Stomach (tissue), 9 donors: ENCODE measurements around the gene TTC9C. TPM values are rescaled to one million over a fixed set of nuclear protein-coding genes. Genes with fewer than 3 reads are reported as not detected.
A peak's percentile ranks its signal among the peaks of the same experiment; 100 is the strongest.

Source experiments
- DNase-seq, 2 donors: peaks; one replicate each; pipeline versions ENCODE4 v3.0.0 to v3.0.0-alpha.2; 2013 to 2019
- H3K27ac ChIP-seq, 5 donors: fragments of 200-600 bp in 4 of 5; sonication (generic) in 4 of 5; one replicate each; pipeline ENCODE4 v1.5.1; 2013 to 2019; ENCODE audit warnings: mild to moderate bottlenecking in 1 of 5, moderate library complexity in 1 of 5
- H3K27me3 ChIP-seq, 3 donors: fragments of 200-600 bp; sonication (generic); one replicate each; pipeline ENCODE4 v1.5.1; 2017 to 2019; ENCODE audit warnings: mixed run types in 1 of 3
- H3K36me3 ChIP-seq, 4 donors: fragments of 200-600 bp; sonication (generic); 1 replicate in 3 of 4; 2 replicates in 1 of 4; pipeline ENCODE4 v1.5.1; 2016 to 2019
- H3K4me1 ChIP-seq, 4 donors: fragments of 200-600 bp; sonication (generic); one replicate each; pipeline ENCODE4 v1.5.1; 2016 to 2019
- H3K4me3 ChIP-seq, 4 donors: fragments of 200-600 bp; sonication (generic) in 3 of 4; one replicate each; pipeline ENCODE4 v1.5.1; 2016 to 2019; ENCODE audit warnings: mild to moderate bottlenecking in 1 of 4
- H3K9me3 ChIP-seq, 4 donors: fragments of 200-600 bp; sonication (generic); one replicate each; pipeline ENCODE4 v1.5.1; 2016 to 2019
- EP300 ChIP-seq: sonication (generic); formaldehyde crosslinking; IDR thresholded peaks from one replicate; pipeline ENCODE4 v1.6.1; 2017; ENCODE audit warnings: antibody characterized with exemption
- POLR2A ChIP-seq, 4 donors: fragments of 450-650 bp; IDR thresholded peaks; one replicate each; pipeline ENCODE4 v1.6.1; 2016; ENCODE audit warnings: antibody characterized with exemption in 4 of 4, control low read depth in 2 of 4, mild to moderate bottlenecking in 1 of 4, moderate library complexity in 1 of 4
- POLR2AphosphoS5 ChIP-seq, 3 donors: sonication (generic); formaldehyde crosslinking; IDR thresholded peaks; one replicate each; pipeline ENCODE4 v1.6.1; 2016; ENCODE audit warnings: antibody characterized with exemption in 3 of 3
- WGBS, 5 donors: extraction: QIAGEN DNeasy Blood & Tissue Kit in 3 of 5; methylation state at CpG; one replicate each; pipeline versions ENCODE4 v1.1.5 to v1.1.7; 2013 to 2018; 5-methylcytosine and 5-hydroxymethylcytosine counted together
- intact Hi-C: fragments of 100-400 bp; cut with DNase I; formaldehyde crosslinking; loops from one replicate; pipeline ENCODE4 v1.15.1; 2023; ENCODE audit warnings: low total_unique reads
- polyA plus RNA-seq, 3 donors: library from polyadenylated mRNA; stranded (reverse); fragments of 200-250 nt; gene quantifications; one replicate each; pipeline ENCODE4 v1.2.3, GENCODE V29; 2013
- total RNA-seq, 5 donors: library from RNA; depleted of rRNA; stranded (reverse); fragments of >200 nt; gene quantifications; one replicate each; pipeline versions ENCODE4 v1.1.0 to v1.2.3, GENCODE V29; 2014 to 2016
- TF ChIP-seq, protein P1 (sequence below), 7 experiments: fragments of 450-650 bp in 4 of 7; fragments of 200-600 bp in 3 of 7; sonication (generic) in 3 of 7; IDR thresholded peaks; one replicate each; pipeline ENCODE4 v1.5.1; 2016 to 2019; ENCODE audit warnings: antibody characterized with exemption in 7 of 7, control low read depth in 2 of 7, mild to moderate bottlenecking in 1 of 7
- donor health status: healthy with polysubstance abuse.
- donor health status: Bipolar disorder and iron deficiency.
- donor health status: healthy.

TTC9C gene
- total and polyA plus RNA-seq, 8 donors, result 0.89 to 33.6 (median 12.7) TPM

DNA sequence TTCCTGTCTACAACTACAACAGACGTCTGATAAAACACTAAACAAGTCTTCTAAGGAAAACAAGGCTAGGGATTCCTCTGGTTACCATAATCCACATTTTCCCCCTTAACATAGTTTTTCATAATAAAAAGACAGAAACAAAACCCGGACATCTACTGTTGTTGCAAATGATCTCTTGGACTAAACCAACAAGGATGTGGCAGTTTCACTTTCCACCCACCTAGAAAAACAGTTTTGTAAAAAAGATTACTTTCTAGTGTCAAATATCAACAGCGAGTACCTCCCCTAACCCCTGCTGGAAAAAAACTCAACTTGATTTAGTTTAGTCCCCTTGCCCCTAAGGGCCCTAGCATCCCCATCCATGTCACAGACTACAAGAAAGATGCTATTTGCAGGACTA, 15.4 kb upstream of the TTC9C start:
- intact Hi-C loops, result no loop called here
- H3K27me3 ChIP-seq, result no peaks in the 10 kb centered on the region
- H3K9me3 ChIP-seq, result no peaks in the 10 kb centered on the region
- no peak for DNase-seq
- peaks cover 42 to 93% (median 72%) of the 10 kb centered on the region in 4 donors for H3K4me1 ChIP-seq
- TF ChIP-seq, protein P1, sequence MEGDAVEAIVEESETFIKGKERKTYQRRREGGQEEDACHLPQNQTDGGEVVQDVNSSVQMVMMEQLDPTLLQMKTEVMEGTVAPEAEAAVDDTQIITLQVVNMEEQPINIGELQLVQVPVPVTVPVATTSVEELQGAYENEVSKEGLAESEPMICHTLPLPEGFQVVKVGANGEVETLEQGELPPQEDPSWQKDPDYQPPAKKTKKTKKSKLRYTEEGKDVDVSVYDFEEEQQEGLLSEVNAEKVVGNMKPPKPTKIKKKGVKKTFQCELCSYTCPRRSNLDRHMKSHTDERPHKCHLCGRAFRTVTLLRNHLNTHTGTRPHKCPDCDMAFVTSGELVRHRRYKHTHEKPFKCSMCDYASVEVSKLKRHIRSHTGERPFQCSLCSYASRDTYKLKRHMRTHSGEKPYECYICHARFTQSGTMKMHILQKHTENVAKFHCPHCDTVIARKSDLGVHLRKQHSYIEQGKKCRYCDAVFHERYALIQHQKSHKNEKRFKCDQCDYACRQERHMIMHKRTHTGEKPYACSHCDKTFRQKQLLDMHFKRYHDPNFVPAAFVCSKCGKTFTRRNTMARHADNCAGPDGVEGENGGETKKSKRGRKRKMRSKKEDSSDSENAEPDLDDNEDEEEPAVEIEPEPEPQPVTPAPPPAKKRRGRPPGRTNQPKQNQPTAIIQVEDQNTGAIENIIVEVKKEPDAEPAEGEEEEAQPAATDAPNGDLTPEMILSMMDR (IDR thresholded peaks at IDR 0.05), result no peak
- H3K36me3 ChIP-seq, result peaks cover 60 to 75% (median 73%) of the 10 kb centered on the region in 4 donors
- H3K27ac ChIP-seq, result peak overlapping the region in 4 of 5 donors; percentile 61 to 81 (median 68)
- WGBS, 5 donors, result 33 to 39% (median 35%) methylated on average over 3 of the region's 3 CpGs
- H3K4me3 ChIP-seq, result no peak overlapping the region

DNA sequence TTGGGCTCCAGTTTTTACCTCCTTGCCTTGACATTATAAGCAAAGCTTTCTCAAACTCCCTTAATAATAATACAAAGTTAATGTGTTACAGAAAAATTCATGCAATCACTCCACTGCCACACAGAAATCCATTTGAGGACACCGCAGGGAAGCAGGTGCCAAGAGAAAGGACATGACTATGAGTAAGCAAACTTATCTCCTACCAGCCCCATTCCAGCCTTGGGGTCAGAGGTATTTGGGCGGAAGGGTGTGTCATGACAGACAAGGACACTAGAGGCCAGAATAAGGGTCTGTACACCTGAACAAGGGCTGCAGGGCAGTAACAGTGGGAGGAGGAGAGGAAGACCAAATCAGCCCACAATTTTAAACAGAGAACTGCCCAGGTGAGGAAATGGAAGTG, 14.9 kb upstream of the TTC9C start:
- intact Hi-C loops, result no loop called here
- H3K9me3 ChIP-seq, result no peaks in the 10 kb centered on the region
- H3K4me1 ChIP-seq, result peaks cover 46 to 93% (median 69%) of the 10 kb centered on the region in 4 donors
- TF ChIP-seq POLR2AphosphoS5 (IDR thresholded peaks at IDR 0.05) (peak in 1 of 3 donors; percentile 55), EP300 (no peak)
- TF ChIP-seq, protein P1 (IDR thresholded peaks at IDR 0.05), result no peak
- no peak overlapping the region for H3K4me3 ChIP-seq
- H3K36me3 ChIP-seq, result peaks cover 64 to 80% (median 78%) of the 10 kb centered on the region in 4 donors
- H3K27me3 ChIP-seq, result no peaks in the 10 kb centered on the region
- DNase-seq, result peak; percentile 60 to 77
- H3K27ac ChIP-seq, result peak overlapping the region; percentile 43 to 81 (median 63)
- 24 to 63% (median 38%) methylated on average over 2 of the region's 2 CpGs for WGBS, 5 donors

DNA sequence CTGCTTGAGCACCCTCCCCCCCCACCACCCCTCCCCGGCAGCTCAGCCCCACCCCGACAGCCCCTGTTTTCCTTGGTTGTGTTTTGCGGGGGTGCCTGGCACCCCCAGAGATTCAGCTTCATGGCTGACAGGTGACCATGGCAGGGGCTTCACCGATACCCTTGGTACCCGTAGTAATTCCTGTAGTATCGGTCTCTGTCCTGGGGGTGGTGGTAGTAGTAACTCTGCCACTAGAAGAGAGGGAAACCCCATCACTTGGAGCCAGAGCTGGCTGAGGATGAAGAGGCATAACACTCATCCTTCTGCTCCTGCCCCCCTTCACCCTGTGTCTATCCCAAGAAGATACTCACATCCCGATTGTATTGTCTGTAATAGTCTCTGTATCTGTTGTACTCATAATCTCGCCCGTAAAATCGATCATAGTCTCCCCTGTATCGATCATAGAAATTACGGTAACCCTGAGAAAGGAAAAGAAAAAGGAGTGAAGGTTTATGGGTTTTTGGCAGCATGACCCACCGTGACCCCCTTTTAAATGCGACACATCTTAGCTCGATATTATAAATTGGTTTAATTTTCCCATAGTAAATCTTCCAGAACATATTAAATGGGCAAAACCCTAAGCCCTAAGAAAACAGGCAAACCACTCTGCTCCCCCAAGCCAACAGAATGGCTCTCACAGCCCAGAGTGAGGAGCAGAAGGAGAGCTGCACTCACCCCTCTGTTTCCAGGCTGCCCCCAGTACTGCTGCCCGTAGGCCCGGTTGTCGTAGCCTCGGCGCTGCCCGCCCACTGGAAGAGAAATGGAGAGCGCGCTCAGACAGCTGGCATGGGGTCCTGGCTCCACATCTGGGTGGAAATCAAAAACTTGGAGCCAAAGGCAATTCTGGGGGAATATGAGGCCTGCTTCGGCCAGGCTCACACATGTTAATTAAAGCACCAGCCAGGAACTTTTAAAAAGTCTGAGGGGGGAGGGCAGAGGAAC, 12.8 kb upstream of the TTC9C start:
- peaks cover 43 to 95% (median 66%) of the 10 kb centered on the region in 4 donors for H3K4me1 ChIP-seq
- no peaks in the 10 kb centered on the region for H3K27me3 ChIP-seq
- intact Hi-C loops, result no loop called here
- WGBS, 5 donors, result 87 to 91% (median 88%) methylated on average over 24 of the region's 24 CpGs
- peaks cover 85 to 99% (median 98%) of the 10 kb centered on the region in 4 donors for H3K36me3 ChIP-seq
- H3K4me3 ChIP-seq, result no peak overlapping the region
- H3K9me3 ChIP-seq, result no peaks in the 10 kb centered on the region
- H3K27ac ChIP-seq, result peak overlapping the region; percentile 35 to 81 (median 63)
- DNase-seq, result no peak
- no peak for TF ChIP-seq POLR2AphosphoS5 (IDR thresholded peaks at IDR 0.05)
- TF ChIP-seq, protein P1 (IDR thresholded peaks at IDR 0.05), result no peak
- TF ChIP-seq POLR2A (IDR thresholded peaks at IDR 0.05), result no peak

DNA sequence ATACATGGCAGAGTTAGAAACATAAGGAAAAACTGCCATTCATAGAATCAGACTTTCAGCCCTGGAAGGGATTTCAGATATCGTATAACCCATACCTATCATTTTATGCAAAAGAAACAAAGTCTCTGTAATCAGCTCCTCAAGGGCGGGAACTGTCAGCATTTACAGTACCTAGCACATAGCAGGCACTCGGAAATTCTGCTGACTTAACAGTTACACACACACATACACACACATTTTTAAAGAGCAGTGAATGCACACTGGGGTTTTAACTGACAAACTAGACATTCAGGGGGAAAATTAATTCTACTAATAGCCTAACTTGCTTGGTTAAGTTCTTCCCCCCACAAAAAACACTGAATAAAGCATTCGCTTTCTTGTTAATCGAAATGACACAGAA, 12.1 kb upstream of the TTC9C start:
- Histone ChIP-seq H3K36me3 (peaks cover 91 to 99% (median 98%) of the 10 kb centered on the region in 4 donors), H3K27me3 (no peaks in the 10 kb centered on the region), H3K9me3 (no peaks in the 10 kb centered on the region), H3K4me1 (peaks cover 42 to 87% (median 60%) of the 10 kb centered on the region in 4 donors), H3K4me3 (no peak overlapping the region), H3K27ac (peak overlapping the region in 2 of 5 donors; percentile 63 to 81)
- TF ChIP-seq EP300 (no peak), POLR2AphosphoS5 (IDR thresholded peaks at IDR 0.05) (no peak), POLR2A (IDR thresholded peaks at IDR 0.05) (no peak)
- TF ChIP-seq, protein P1 (IDR thresholded peaks at IDR 0.05), result no peak
- intact Hi-C loops, result no loop called here
- 77 to 87% (median 81%) methylated on average over 5 of the region's 5 CpGs for WGBS, 5 donors
- no peak for DNase-seq
